PC-3 (cell line): ENCODE measurements around the gene SLC17A5. TPM values are rescaled to one million over a fixed set of nuclear protein-coding genes. Genes with fewer than 3 reads are reported as not detected.
A peak's percentile ranks its signal among the peaks of the same experiment; 100 is the strongest.

Experiments used
- ATAC-seq: fragments of 200-7000 bp; cut with Tn5 transposase; 2 replicates; pipeline ENCODE4 v1.9.1; 2020; ENCODE audit warnings: mild to moderate bottlenecking, moderate library complexity
- BruUV-seq: library from RNA; stranded (reverse); fragments of 400-500 nt; replicated peaks from 2 replicates; lab custom pipeline; 2021; lab: Mats Ljungman, UMichigan
- CTCF ChIA-PET: fragments of 300-600 bp; sonication (Branson Sonifier 250); formaldehyde crosslinking; loops from one replicate; lab custom pipeline; 2022; ENCODE audit warnings: antibody characterized with exemption; lab: Charles Lee
- POLR2A ChIA-PET: fragments of 300-600 bp; sonication (Branson Sonifier 250); formaldehyde crosslinking; loops from one replicate; lab custom pipeline; 2022; ENCODE audit warnings: antibody characterized with exemption; ENCODE audit not compliant: unreplicated experiment; lab: Charles Lee
- DNase-seq: peaks from one replicate; pipeline ENCODE4 v3.0.0-alpha.2; 2015
- H2AFZ ChIP-seq: fragments of 300-600 bp; sonication (generic); 2 replicates; pipeline ENCODE4 v1.6.0; 2016; ENCODE audit warnings: antibody characterized with exemption, low read length
- H3F3A ChIP-seq: fragments of 300-600 bp; sonication (generic); one replicate; pipeline ENCODE4 v1.6.0; 2017; ENCODE audit warnings: antibody characterized with exemption, low read length, control low read depth, mild to moderate bottlenecking; ENCODE audit not compliant: unreplicated experiment
- H3K27ac ChIP-seq: fragments of 300-600 bp; sonication (generic); 2 replicates; pipeline ENCODE4 v1.5.1; 2016; ENCODE audit warnings: mild to moderate bottlenecking, low read length
- H3K27me3 ChIP-seq: fragments of 300-600 bp; sonication (generic); 2 replicates; pipeline ENCODE4 v1.6.1; 2016; ENCODE audit warnings: low read length, mixed read lengths
- H3K36me3 ChIP-seq: fragments of 300-600 bp; sonication (generic); 2 replicates; pipeline ENCODE4 v1.6.1; 2016; ENCODE audit warnings: low read depth, mixed run types, low read length, mixed read lengths
- H3K4me1 ChIP-seq: fragments of 300-600 bp; sonication (generic); 2 replicates; pipeline ENCODE4 v1.5.1; 2016; ENCODE audit warnings: low read length; ENCODE audit not compliant: insufficient read depth
- H3K4me2 ChIP-seq: fragments of 300-600 bp; sonication (generic); 2 replicates; pipeline ENCODE4 v1.6.0; 2016; ENCODE audit warnings: low read length
- H3K4me3 ChIP-seq: fragments of 300-600 bp; sonication (generic); 2 replicates; pipeline ENCODE4 v1.5.1; 2016; ENCODE audit warnings: mild to moderate bottlenecking, low read length, mixed read lengths
- H3K79me2 ChIP-seq: fragments of 300-600 bp; sonication (generic); 2 replicates; pipeline ENCODE4 v1.6.1; 2017; ENCODE audit warnings: low read length, mixed read lengths
- H3K9ac ChIP-seq: fragments of 300-600 bp; sonication (generic); 2 replicates; pipeline ENCODE4 v1.6.0; 2016; ENCODE audit warnings: mild to moderate bottlenecking, low read length
- H3K9me2 ChIP-seq: fragments of 300-600 bp; sonication (generic); replicated peaks from 2 replicates; pipeline ENCODE4 v1.6.1; 2016; ENCODE audit warnings: mixed run types, low read length, mixed read lengths
- H3K9me3 ChIP-seq: fragments of 300-600 bp; sonication (generic); 2 replicates; pipeline ENCODE4 v1.6.1; 2016; ENCODE audit warnings: low read length, mixed read lengths
- H4K20me1 ChIP-seq: fragments of 300-600 bp; sonication (generic); 2 replicates; pipeline ENCODE4 v1.6.1; 2016; ENCODE audit warnings: low read length, mixed read lengths
- CTCF ChIP-seq: fragments of 300-600 bp; sonication (generic); conservative IDR thresholded peaks from 2 replicates; pipeline ENCODE4 v1.5.1; 2017; ENCODE audit warnings: antibody characterized with exemption, low read depth, mild to moderate bottlenecking, low read length
- EZH2 ChIP-seq: fragments of 300-600 bp; sonication (generic); IDR thresholded peaks from one replicate; pipeline ENCODE4 v1.6.1; 2017; ENCODE audit warnings: antibody characterized with exemption, mild to moderate bottlenecking, low read length; ENCODE audit not compliant: unreplicated experiment
- EZH2phosphoT487 ChIP-seq: fragments of 300-600 bp; sonication (generic); IDR thresholded peaks from 2 replicates; pipeline ENCODE4 v1.6.1; 2018; ENCODE audit warnings: mild to moderate bottlenecking, antibody characterized with exemption, low read length, borderline replicate concordance
- intact Hi-C: fragments of 100-400 bp; cut with micrococcal nuclease; formaldehyde crosslinking; loops from 2 replicates; pipeline ENCODE4 v1.9.0; 2023
- total RNA-seq: library from RNA; depleted of rRNA; stranded (reverse); fragments of >200 nt; gene quantifications from 2 replicates; pipeline ENCODE4 v1.2.3, GENCODE V29; 2014

The SLC17A5 gene
- total RNA-seq, 1 experiment from 2014 or later: 5.2 TPM

GRCh38 chr6:73604461-73604860, 49.3 kb downstream of the SLC17A5 start:
- no peaks in the 10 kb centered on the region for H3F3A ChIP-seq
- no peak for ATAC-seq
- CTCF ChIA-PET: no interaction called here
- H3K9ac ChIP-seq: no peak overlapping the region
- no peaks in the 10 kb centered on the region for H3K27me3 ChIP-seq
- no peak overlapping the region for H3K27ac ChIP-seq
- H3K79me2 ChIP-seq: no peaks in the 10 kb centered on the region
- no peaks in the 10 kb centered on the region for H3K4me1 ChIP-seq
- no peak for DNase-seq
- H3K9me3 ChIP-seq: no peaks in the 10 kb centered on the region
- no peak overlapping the region for H3K4me2 ChIP-seq
- H4K20me1 ChIP-seq: no peaks in the 10 kb centered on the region
- BruUV-seq: no TSS peak
- no peak overlapping the region for H2AFZ ChIP-seq
- no peaks in the 10 kb centered on the region for H3K9me2 ChIP-seq
- H3K36me3 ChIP-seq: no peaks in the 10 kb centered on the region
- POLR2A ChIA-PET: interaction anchor here (0.7 kb wide), 1 partner anchor 152 kb away, joined by 11 read pairs; no protein-coding TSS in a partner anchor
- TF ChIP-seq EZH2 (no peak), CTCF (no peak), EZH2phosphoT487 (no peak)
- no peak overlapping the region for H3K4me3 ChIP-seq
- intact Hi-C loops: no loop called here

GRCh38 chr6:73604020-73604419, 49.8 kb downstream of the SLC17A5 start:
- Histone ChIP-seq H3K36me3 (no peaks in the 10 kb centered on the region), H3K9ac (no peak overlapping the region), H3K4me2 (no peak overlapping the region), H3F3A (no peaks in the 10 kb centered on the region), H4K20me1 (no peaks in the 10 kb centered on the region), H3K9me2 (no peaks in the 10 kb centered on the region), H3K27ac (no peak overlapping the region), H3K79me2 (no peaks in the 10 kb centered on the region), H3K4me1 (no peaks in the 10 kb centered on the region), H3K27me3 (no peaks in the 10 kb centered on the region), H3K9me3 (no peaks in the 10 kb centered on the region), H2AFZ (no peak overlapping the region), H3K4me3 (no peak overlapping the region)
- no TSS peak for BruUV-seq
- no peak for DNase-seq
- TF ChIP-seq EZH2 (no peak), CTCF (no peak), EZH2phosphoT487 (no peak)
- POLR2A ChIA-PET: interaction anchor here (0.7 kb wide), 1 partner anchor 151 kb away, joined by 11 read pairs; no protein-coding TSS in a partner anchor
- intact Hi-C loops: no loop called here
- CTCF ChIA-PET: no interaction called here
- ATAC-seq: no peak

- Histone ChIP-seq H3K36me3 (no peaks in the 10 kb centered on the region), H3K79me2 (no peaks in the 10 kb centered on the region), H3K9ac (peak overlapping the region; percentile 58), H3K4me1 (peaks cover 19% of the 10 kb centered on the region), H3K4me2 (peak overlapping the region; percentile 80), H3K9me2 (no peaks in the 10 kb centered on the region), H2AFZ (peak overlapping the region; percentile 75), H3K27ac (peak overlapping the region; percentile 90), H3K4me3 (peak overlapping the region; percentile 57), H3K27me3 (no peaks in the 10 kb centered on the region), H4K20me1 (no peaks in the 10 kb centered on the region), H3F3A (no peaks in the 10 kb centered on the region), H3K9me3 (no peaks in the 10 kb centered on the region)
- CTCF ChIA-PET: no interaction called here
- intact Hi-C loops: no loop called here
- DNase-seq (no peak), ATAC-seq (no peak)
- TF ChIP-seq CTCF: no peak
- TF ChIP-seq EZH2: no peak
- no peak for TF ChIP-seq EZH2phosphoT487
- BruUV-seq: TSS peak; percentile 29
- POLR2A ChIA-PET: interaction anchor here (0.6 kb wide), 1 partner anchor 73 kb away, joined by 6 read pairs; no protein-coding TSS in a partner anchor
Observed at GRCh38 chr6:73586416-73586974, 67.3 kb downstream of the SLC17A5 start.
